HG03439 (cell line): ENCODE results near the gene TRRAP.

ENCODE experiments used
- ATAC-seq: cut with Tn5 transposase; IDR thresholded peaks from one replicate; pipeline ENCODE4 v1.9.1; 2021; ENCODE audit warnings: mild to moderate bottlenecking, moderate library complexity; ENCODE audit not compliant: unreplicated experiment

The TRRAP gene

GRCh38 chr7:98981701-98982100, 103.4 kb downstream of the TRRAP start:
- ATAC-seq = no peak

- no peak for ATAC-seq
These were observed 104.4 kb downstream of the TRRAP start for GRCh38 chr7:98982686-98983085.

- no peak for ATAC-seq
These were observed 105.8 kb downstream of the TRRAP start for GRCh38 chr7:98984126-98984525.

- no peak for ATAC-seq
These were observed 107.1 kb downstream of the TRRAP start for GRCh38 chr7:98985406-98985805.

- no peak for ATAC-seq
These were observed 107.6 kb downstream of the TRRAP start for GRCh38 chr7:98985945-98986344.

- ATAC-seq = no peak
These were observed 110.3 kb downstream of the TRRAP start for GRCh38 chr7:98988641-98989040.

- ATAC-seq = no peak
These were observed 112.0 kb downstream of the TRRAP start for GRCh38 chr7:98990356-98990755.

- ATAC-seq = no peak
These were observed 112.8 kb downstream of the TRRAP start for GRCh38 chr7:98991141-98991540.

GRCh38 chr7:98992076-98992475, 113.7 kb downstream of the TRRAP start:
- ATAC-seq = no peak

GRCh38 chr7:98993024-98993897, 114.9 kb downstream of the TRRAP start:
- ATAC-seq = no peak

- ATAC-seq = no peak
These were observed 116.0 kb downstream of the TRRAP start for GRCh38 chr7:98994046-98994944.

GRCh38 chr7:98995111-98995510, 116.8 kb downstream of the TRRAP start:
- no peak for ATAC-seq

- no peak for ATAC-seq
These were observed 117.3 kb downstream of the TRRAP start for GRCh38 chr7:98995523-98996149.

GRCh38 chr7:98996150-98996552, 117.8 kb downstream of the TRRAP start:
- ATAC-seq = no peak

- ATAC-seq = no peak
These were observed 119.5 kb downstream of the TRRAP start for GRCh38 chr7:98997846-98998245.

GRCh38 chr7:98998821-98999725, 120.7 kb downstream of the TRRAP start:
- ATAC-seq = no peak

GRCh38 chr7:99000196-99000903, 122.0 kb downstream of the TRRAP start:
- ATAC-seq = no peak

- no peak for ATAC-seq
These were observed 122.7 kb downstream of the TRRAP start for GRCh38 chr7:99000904-99001465.

GRCh38 chr7:99001482-99002147, 123.3 kb downstream of the TRRAP start:
- ATAC-seq = no peak
